AG10803 (cell line): Measurements from ENCODE around the gene RITA1.

Experiments
- DNase-seq: peaks from one replicate; pipeline ENCODE4 v3.0.0; 2010; ENCODE audit warnings: low read depth
- H3K4me3 ChIP-seq: 2 replicates; pipeline ENCODE4 v1.5.1; 2011; ENCODE audit warnings: mild to moderate bottlenecking, low read length, control low read depth
- CTCF ChIP-seq: conservative IDR thresholded peaks from 2 replicates; pipeline ENCODE4 v1.5.1; 2011; ENCODE audit warnings: mild to moderate bottlenecking, low read length, control low read depth, inconsistent platforms

The RITA1 gene

GRCh38 chr12:113142173-113142885 is 43.2 kb upstream of the RITA1 start:
- TF ChIP-seq CTCF: no peak
- DNase-seq: no peak
- H3K4me3 ChIP-seq: no peak overlapping the region

GRCh38 chr12:113142886-113143332 is 42.6 kb upstream of the RITA1 start:
- no peak for TF ChIP-seq CTCF
- DNase-seq: no peak
- H3K4me3 ChIP-seq: no peak overlapping the region

- no peak overlapping the region for H3K4me3 ChIP-seq
- TF ChIP-seq CTCF: no peak
- no peak for DNase-seq
Measured at GRCh38 chr12:113143959-113144358, 41.6 kb upstream of the RITA1 start.

GRCh38 chr12:113144806-113145205 is 40.7 kb upstream of the RITA1 start:
- H3K4me3 ChIP-seq: no peak overlapping the region
- no peak for DNase-seq
- TF ChIP-seq CTCF: no peak

GRCh38 chr12:113145720-113146551 is 39.6 kb upstream of the RITA1 start:
- TF ChIP-seq CTCF: no peak
- no peak overlapping the region for H3K4me3 ChIP-seq
- peak; percentile 31 for DNase-seq

- no peak for TF ChIP-seq CTCF
- no peak overlapping the region for H3K4me3 ChIP-seq
- no peak for DNase-seq
Measured at GRCh38 chr12:113146999-113147398, 38.5 kb upstream of the RITA1 start.
